NCI-H774 (cell line): ENCODE measurements around the gene TAF11L5.
"Not testable (repeated sequence)": the region's sequence is repeated elsewhere in the genome, so short reads cannot be mapped to it uniquely, and the experiment has no call there.

ENCODE experiments used
- DNase-seq: peaks from one replicate; lab custom pipeline; 2025; lab: John Stamatoyannopoulos, UW

The TAF11L5 gene

DNA sequence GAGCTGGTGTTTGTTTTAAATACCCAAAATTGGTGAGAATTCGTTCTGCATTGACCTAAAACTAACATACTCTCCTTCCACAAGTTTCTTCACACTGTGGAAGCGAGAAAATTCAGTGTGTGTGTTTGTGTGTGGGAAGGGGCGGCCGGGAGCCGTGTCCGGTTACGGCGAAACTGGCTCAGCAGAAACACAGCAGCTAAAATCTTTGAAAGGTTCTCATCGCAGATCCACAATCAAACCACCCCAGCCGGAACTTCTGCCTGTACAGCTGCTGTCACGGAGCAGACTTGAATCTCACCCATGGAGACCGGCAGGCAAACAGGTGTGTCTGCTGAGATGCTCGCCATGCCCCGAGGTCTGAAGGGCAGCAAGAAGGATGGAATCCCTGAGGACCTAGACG, at the start of gene TAF11L5:
TAF11L5 (plus strand) TSS at position 301 of the 400 bp plus-strand sequence.
- not testable (repeated sequence) for DNase-seq

- no peak for DNase-seq
Observed at GRCh38 chr5:17477043-17477442, 48.0 kb upstream of the TAF11L5 start.

DNA sequence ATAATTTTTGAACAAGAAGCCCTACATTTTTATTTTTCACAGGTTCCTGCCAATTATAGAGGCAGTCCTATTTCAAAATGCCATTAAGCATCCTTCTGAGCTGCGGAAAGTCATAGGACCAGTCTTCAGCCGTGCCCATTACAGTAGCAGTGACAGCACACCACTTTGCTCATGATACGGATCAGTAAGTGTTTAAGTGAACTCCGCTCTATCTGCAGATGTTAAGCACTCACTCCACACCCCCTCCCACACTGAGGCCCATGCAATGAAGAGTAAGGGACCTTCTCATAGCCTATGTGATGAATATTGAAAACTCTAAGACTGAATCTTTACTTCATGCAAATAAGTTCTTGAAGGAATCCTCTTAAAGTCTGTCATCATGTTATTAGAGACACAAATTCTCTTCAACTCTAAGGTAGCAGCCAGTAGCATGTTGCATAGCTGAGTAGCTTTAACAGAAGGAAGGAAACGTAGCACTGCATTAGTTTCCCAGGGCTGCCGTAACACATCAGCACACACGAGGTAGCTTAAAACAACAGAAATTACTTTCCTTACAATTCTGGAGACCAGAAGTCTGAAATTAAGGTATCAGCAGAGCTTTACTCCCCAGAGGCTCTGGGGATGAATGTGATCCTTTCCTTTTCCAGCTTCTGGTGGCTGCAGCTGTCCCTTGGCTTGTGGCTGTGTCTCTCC, 47.3 kb upstream of the TAF11L5 start:
- DNase-seq = no peak

- DNase-seq = no peak
Observed at GRCh38 chr5:17481378-17481777, 43.7 kb upstream of the TAF11L5 start.

GRCh38 chr5:17482790-17483189, 42.2 kb upstream of the TAF11L5 start:
- no peak for DNase-seq

DNA sequence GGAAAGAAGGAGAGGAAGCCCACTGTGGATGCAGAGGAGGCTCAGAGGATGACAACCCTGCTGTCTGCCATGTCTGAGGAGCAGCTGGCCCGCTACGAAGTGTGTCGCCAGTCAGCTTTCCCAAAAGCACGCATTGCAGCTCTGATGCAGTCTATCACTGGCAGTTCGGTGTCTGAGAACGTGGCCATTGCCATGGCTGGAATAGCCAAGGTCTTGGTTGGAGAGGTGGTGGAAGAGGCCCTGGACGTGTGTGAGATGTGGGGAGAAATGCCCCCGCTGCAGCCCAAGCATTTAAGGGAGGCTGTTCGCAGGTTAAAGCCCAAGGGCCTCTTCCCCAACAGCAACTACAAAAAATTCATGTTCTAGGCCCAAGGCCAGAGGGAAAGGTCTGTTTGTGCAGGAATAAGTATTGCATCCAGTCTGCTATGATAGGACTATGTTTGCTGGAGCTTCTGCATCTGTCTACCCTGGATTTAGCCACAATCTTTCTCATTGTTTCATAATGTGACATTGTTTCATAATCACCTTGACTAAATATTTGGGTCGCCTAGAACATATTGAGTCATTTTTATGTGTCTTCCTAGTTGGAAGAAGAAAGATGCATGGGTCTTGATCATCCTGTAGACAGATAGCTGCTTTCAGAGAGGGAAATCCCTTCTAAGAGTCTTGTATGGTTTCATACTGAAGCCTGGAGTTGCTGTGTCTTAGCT, 38.4 kb upstream of the TAF11L5 start:
- not testable (repeated sequence) for DNase-seq

- no peak for DNase-seq
Observed at GRCh38 chr5:17487174-17487512, 37.9 kb upstream of the TAF11L5 start.

GRCh38 chr5:17491257-17491656, 33.8 kb upstream of the TAF11L5 start:
- DNase-seq = not testable (repeated sequence)

GRCh38 chr5:17492770-17493169, 32.3 kb upstream of the TAF11L5 start:
- DNase-seq = no peak

- DNase-seq = no peak
Observed at GRCh38 chr5:17497446-17497845, 27.6 kb upstream of the TAF11L5 start.

DNA sequence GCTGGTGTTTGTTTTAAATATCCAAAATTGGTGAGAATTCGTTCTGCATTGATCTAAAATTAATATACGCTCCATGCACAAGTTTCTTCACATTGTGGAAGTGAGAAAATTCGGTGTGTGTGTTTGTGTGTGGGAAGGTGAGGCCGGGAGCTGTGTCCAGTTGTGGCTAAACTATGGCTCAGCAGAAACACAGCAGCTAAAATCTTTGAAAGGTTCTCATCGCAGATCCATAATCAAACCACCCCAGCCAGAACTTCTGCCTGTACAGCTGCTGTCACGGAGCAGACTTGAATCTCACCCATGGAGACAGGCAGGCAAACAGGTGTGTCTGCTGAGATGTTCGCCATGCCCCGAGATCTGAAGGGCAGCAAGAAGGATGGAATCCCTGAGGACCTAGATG, 27.1 kb upstream of the TAF11L5 start, which contains the start of gene TAF11L2:
TAF11L2 (plus strand) TSS at position 301 of the 400 bp plus-strand sequence.
- not testable (repeated sequence) for DNase-seq

GRCh38 chr5:17511775-17512325, 13.2 kb upstream of the TAF11L5 start:
- no peak for DNase-seq

- not testable (repeated sequence) for DNase-seq
Observed at GRCh38 chr5:17517526-17517925, 7.5 kb upstream of the TAF11L5 start.

DNA sequence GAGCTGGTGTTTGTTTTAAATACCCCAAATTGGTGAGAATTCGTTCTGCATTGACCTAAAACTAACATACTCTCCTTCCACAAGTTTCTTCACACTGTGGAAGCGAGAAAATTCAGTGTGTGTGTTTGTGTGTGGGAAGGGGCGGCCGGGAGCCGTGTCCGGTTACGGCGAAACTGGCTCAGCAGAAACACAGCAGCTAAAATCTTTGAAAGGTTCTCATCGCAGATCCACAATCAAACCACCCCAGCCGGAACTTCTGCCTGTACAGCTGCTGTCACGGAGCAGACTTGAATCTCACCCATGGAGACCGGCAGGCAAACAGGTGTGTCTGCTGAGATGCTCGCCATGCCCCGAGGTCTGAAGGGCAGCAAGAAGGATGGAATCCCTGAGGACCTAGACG, 7.0 kb upstream of the TAF11L5 start, which contains the start of gene TAF11L3:
TAF11L3 (plus strand) TSS at position 301 of the 400 bp plus-strand sequence.
- DNase-seq = not testable (repeated sequence)

GRCh38 chr5:17519508-17519907, 5.5 kb upstream of the TAF11L5 start:
- not testable (repeated sequence) for DNase-seq

DNA sequence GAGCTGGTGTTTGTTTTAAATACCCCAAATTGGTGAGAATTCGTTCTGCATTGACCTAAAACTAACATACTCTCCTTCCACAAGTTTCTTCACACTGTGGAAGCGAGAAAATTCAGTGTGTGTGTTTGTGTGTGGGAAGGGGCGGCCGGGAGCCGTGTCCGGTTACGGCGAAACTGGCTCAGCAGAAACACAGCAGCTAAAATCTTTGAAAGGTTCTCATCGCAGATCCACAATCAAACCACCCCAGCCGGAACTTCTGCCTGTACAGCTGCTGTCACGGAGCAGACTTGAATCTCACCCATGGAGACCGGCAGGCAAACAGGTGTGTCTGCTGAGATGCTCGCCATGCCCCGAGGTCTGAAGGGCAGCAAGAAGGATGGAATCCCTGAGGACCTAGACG, 3.5 kb upstream of the TAF11L5 start, which contains the start of gene TAF11L4:
TAF11L4 (plus strand) TSS at position 301 of the 400 bp plus-strand sequence.
- not testable (repeated sequence) for DNase-seq

DNA sequence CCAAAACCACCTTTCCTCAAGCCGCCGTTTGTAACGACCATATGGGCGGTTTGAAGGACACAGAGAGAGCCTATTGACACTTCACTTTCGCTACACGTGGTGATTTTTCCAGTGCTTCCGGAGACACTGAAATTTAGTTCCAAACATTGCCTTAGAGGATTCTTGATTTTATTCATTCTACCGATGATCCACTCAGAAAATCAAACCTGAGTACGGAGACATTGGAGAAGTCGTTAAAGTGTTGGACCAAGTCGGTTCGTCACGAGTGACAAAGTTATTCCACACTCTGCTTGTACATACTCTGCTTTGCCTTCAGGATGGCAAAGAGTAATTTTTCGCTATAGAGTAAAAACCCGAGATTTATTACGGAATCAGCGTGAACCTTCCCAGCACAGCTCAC, 1.5 kb downstream of the TAF11L5 start:
- not testable (repeated sequence) for DNase-seq

DNA sequence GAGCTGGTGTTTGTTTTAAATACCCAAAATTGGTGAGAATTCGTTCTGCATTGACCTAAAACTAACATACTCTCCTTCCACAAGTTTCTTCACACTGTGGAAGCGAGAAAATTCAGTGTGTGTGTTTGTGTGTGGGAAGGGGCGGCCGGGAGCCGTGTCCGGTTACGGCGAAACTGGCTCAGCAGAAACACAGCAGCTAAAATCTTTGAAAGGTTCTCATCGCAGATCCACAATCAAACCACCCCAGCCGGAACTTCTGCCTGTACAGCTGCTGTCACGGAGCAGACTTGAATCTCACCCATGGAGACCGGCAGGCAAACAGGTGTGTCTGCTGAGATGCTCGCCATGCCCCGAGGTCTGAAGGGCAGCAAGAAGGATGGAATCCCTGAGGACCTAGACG, 3.3 kb downstream of the TAF11L5 start, which contains the start of gene TAF11L6:
TAF11L6 (plus strand) TSS at position 301 of the 400 bp plus-strand sequence.
- DNase-seq = not testable (repeated sequence)
